Upper lobe of left lung (tissue), 6 donors: Measurements from ENCODE around the gene CCR9. TPM values are rescaled to one million over a fixed set of nuclear protein-coding genes. Genes with fewer than 3 reads are reported as not detected.

Source experiments
- ATAC-seq, 2 donors: fragments of 200-7000 bp; cut with Tn5 transposase; one replicate each; pipeline ENCODE4 v1.9.1; 2022; ENCODE audit warnings: mild to moderate bottlenecking in 2 of 2, moderate library complexity in 2 of 2; ENCODE audit not compliant: low FRiP score in 2 of 2
- DNase-seq, 2 donors: peaks; one replicate each; pipeline ENCODE4 v3.0.0-alpha.2; 2019 to 2020
- H3K27ac ChIP-seq, 4 donors: fragments of 200-600 bp; sonication (generic); one replicate each; pipeline ENCODE4 v1.5.1; 2016 to 2019
- H3K27me3 ChIP-seq, 4 donors: fragments of 200-600 bp; sonication (generic); one replicate each; pipeline ENCODE4 v1.5.1; 2017 to 2019
- H3K36me3 ChIP-seq, 4 donors: fragments of 200-600 bp; sonication (generic); one replicate each; pipeline ENCODE4 v1.5.1; 2016 to 2019
- H3K4me1 ChIP-seq, 4 donors: fragments of 200-600 bp; sonication (generic); one replicate each; pipeline ENCODE4 v1.5.1; 2018 to 2019
- H3K4me3 ChIP-seq, 4 donors: fragments of 200-600 bp; sonication (generic); one replicate each; pipeline ENCODE4 v1.5.1; 2017 to 2019; ENCODE audit warnings: mild to moderate bottlenecking in 2 of 4, moderate library complexity in 1 of 4
- H3K9me3 ChIP-seq, 4 donors: fragments of 200-600 bp; sonication (generic); one replicate each; pipeline ENCODE4 v1.5.1; 2018 to 2019
- EP300 ChIP-seq, 4 donors: sonication (generic); formaldehyde crosslinking; IDR thresholded peaks; one replicate each; pipeline ENCODE4 v1.5.1; 2017; ENCODE audit warnings: antibody characterized with exemption in 4 of 4, control low read depth in 2 of 4
- POLR2A ChIP-seq, 4 donors: fragments of 450-650 bp; IDR thresholded peaks; one replicate each; pipeline ENCODE4 v1.5.1; 2016 to 2017; ENCODE audit warnings: antibody characterized with exemption in 4 of 4, mild to moderate bottlenecking in 2 of 4
- POLR2AphosphoS5 ChIP-seq, 2 donors: sonication (generic); formaldehyde crosslinking; IDR thresholded peaks; one replicate each; pipeline ENCODE4 v1.5.1; 2017; ENCODE audit warnings: antibody characterized with exemption in 2 of 2
- WGBS, 2 donors: methylation state at CpG; one replicate each; pipeline ENCODE4 v1.1.5; 2017 to 2018; 5-methylcytosine and 5-hydroxymethylcytosine counted together
- total RNA-seq, 6 donors: library from RNA; depleted of rRNA in 4 of 6; stranded (reverse); fragments of >200 nt in 4 of 6; gene quantifications; one replicate each; pipeline versions ENCODE4 v1.1.0 to v1.2.1, GENCODE V29; 2016 to 2021
- TF ChIP-seq, protein P1 (sequence below), 6 experiments: fragments of 450-650 bp in 4 of 6; fragments of 200-600 bp in 2 of 6; sonication (generic) in 2 of 6; IDR thresholded peaks; one replicate each; pipeline ENCODE4 v1.5.1; 2016 to 2019; ENCODE audit warnings: antibody characterized with exemption in 6 of 6
- donor health status: DM: no; HTN: no; CAD: no; lungs with moderate emphysema.
- donor health status: DM: no; HTN: yes; CAD: no; lungs with severe emphysema.

The CCR9 gene
- total RNA-seq, 6 donors from 2014 or later, result 0.11 to 0.13 TPM; not detected in 4

DNA sequence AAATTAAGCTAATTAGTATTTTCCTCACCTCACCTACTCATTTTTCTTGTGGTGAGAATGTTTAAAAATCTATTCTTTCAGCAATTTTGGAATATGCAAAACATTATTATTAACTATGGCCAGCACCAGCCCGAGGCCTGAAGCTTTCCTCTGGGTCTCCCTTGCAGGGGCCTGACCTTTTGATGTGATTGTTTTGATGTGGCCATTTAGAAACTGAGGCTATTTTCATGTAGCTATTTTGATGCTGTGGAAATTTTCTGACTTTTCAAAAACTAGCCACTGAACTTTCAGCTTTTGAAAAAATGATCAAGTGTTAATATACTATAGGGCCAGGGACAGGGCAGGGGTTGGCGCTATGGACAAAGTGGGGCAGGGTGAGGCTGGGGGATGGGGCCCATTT lies 8.2 kb upstream of the CCR9 start:
- no peak overlapping the region for H3K4me3 ChIP-seq
- no peak overlapping the region for H3K27ac ChIP-seq
- H3K36me3 ChIP-seq, result no peaks in the 10 kb centered on the region
- no peaks in the 10 kb centered on the region for H3K27me3 ChIP-seq
- WGBS, 2 donors, result 93 to 96% methylated on average over 2 of the region's 2 CpGs
- ATAC-seq, result no peak
- no peaks in the 10 kb centered on the region for H3K4me1 ChIP-seq
- H3K9me3 ChIP-seq, result no peaks in the 10 kb centered on the region
- TF ChIP-seq POLR2AphosphoS5 (IDR thresholded peaks at IDR 0.05), result no peak
- TF ChIP-seq EP300 (IDR thresholded peaks at IDR 0.05), result no peak
- TF ChIP-seq, protein P1, sequence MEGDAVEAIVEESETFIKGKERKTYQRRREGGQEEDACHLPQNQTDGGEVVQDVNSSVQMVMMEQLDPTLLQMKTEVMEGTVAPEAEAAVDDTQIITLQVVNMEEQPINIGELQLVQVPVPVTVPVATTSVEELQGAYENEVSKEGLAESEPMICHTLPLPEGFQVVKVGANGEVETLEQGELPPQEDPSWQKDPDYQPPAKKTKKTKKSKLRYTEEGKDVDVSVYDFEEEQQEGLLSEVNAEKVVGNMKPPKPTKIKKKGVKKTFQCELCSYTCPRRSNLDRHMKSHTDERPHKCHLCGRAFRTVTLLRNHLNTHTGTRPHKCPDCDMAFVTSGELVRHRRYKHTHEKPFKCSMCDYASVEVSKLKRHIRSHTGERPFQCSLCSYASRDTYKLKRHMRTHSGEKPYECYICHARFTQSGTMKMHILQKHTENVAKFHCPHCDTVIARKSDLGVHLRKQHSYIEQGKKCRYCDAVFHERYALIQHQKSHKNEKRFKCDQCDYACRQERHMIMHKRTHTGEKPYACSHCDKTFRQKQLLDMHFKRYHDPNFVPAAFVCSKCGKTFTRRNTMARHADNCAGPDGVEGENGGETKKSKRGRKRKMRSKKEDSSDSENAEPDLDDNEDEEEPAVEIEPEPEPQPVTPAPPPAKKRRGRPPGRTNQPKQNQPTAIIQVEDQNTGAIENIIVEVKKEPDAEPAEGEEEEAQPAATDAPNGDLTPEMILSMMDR (IDR thresholded peaks at IDR 0.05), result no peak
- no peak for TF ChIP-seq POLR2A (IDR thresholded peaks at IDR 0.05)
- DNase-seq, result no peak

DNA sequence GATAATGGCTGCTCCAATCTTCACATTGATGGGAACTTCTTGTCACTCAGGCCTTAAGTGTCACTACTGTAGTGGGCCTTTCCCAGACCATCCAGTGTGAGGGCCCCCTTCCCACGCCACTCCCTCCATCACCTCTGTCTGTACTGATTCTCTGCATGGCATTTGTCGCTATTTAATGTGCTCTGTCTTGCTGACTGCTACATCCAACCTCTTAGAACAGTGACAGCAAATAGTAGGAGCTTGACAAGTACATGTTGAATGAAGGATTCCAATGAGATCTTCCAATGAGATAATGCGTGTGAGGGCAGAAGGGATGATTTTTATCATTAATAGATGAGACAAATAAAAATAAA lies 5.6 kb upstream of the CCR9 start:
- Histone ChIP-seq H3K4me1 (no peaks in the 10 kb centered on the region), H3K27me3 (no peaks in the 10 kb centered on the region), H3K36me3 (no peaks in the 10 kb centered on the region), H3K4me3 (no peak overlapping the region), H3K27ac (no peak overlapping the region), H3K9me3 (no peaks in the 10 kb centered on the region)
- 74 to 83% methylated on average over 3 of the region's 3 CpGs for WGBS, 2 donors
- no peak for TF ChIP-seq POLR2A (IDR thresholded peaks at IDR 0.05)
- no peak for TF ChIP-seq POLR2AphosphoS5 (IDR thresholded peaks at IDR 0.05)
- ATAC-seq (no peak), DNase-seq (no peak)

DNA sequence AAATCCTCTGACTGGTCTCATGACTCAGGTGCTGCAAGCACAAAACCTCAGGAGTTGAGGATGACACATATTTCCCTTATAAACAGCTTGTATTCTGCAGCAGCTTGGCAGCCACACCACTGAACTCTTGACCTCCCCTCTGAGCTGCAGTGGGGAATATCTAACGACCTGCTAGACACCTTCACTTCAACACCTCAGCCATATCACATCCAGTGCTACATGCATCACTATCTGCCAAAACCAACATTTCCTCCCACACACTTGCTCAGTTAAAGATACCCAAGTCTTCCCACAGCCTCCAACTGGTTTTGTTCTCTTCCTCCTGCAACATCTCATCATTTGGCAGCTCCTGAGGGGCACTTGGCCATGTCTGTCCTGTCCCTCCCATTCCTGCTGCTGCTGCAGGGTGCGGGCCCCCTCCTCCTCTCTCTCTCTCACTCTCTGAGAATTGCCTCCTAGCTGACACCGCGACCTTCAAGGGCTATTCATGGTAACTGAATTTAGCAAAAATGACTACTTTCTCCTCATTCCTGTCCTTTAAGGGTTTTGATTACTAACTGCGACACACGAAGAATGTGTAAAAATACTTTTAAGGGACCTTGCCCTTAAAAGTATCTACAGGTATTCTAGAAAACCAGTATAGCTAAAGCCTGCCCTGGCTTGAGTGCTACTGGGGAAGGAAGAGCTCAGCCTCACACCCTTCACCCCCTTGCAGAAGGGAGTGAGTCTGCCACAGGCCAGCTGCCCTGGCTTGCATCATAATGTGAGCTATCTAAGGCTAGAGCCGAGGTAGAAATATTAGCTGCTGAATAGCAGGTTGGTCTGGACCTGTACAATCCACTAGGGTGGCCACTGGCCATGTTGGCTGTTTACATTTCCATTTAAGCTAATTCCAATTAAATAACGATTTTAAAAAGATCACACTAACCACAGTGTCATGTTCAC lies 5.0 kb upstream of the CCR9 start:
- TF ChIP-seq, protein P1 (IDR thresholded peaks at IDR 0.05), result no peak
- TF ChIP-seq EP300 (IDR thresholded peaks at IDR 0.05), result no peak
- no peak for TF ChIP-seq POLR2A (IDR thresholded peaks at IDR 0.05)
- TF ChIP-seq POLR2AphosphoS5 (IDR thresholded peaks at IDR 0.05), result no peak
- WGBS, 2 donors, result 60 to 65% methylated on average over 8 of the region's 8 CpGs
- ATAC-seq, result no peak
- Histone ChIP-seq H3K36me3 (no peaks in the 10 kb centered on the region), H3K27me3 (no peaks in the 10 kb centered on the region), H3K27ac (no peak overlapping the region), H3K9me3 (no peaks in the 10 kb centered on the region), H3K4me1 (no peaks in the 10 kb centered on the region), H3K4me3 (no peak overlapping the region)
- DNase-seq, result no peak

DNA sequence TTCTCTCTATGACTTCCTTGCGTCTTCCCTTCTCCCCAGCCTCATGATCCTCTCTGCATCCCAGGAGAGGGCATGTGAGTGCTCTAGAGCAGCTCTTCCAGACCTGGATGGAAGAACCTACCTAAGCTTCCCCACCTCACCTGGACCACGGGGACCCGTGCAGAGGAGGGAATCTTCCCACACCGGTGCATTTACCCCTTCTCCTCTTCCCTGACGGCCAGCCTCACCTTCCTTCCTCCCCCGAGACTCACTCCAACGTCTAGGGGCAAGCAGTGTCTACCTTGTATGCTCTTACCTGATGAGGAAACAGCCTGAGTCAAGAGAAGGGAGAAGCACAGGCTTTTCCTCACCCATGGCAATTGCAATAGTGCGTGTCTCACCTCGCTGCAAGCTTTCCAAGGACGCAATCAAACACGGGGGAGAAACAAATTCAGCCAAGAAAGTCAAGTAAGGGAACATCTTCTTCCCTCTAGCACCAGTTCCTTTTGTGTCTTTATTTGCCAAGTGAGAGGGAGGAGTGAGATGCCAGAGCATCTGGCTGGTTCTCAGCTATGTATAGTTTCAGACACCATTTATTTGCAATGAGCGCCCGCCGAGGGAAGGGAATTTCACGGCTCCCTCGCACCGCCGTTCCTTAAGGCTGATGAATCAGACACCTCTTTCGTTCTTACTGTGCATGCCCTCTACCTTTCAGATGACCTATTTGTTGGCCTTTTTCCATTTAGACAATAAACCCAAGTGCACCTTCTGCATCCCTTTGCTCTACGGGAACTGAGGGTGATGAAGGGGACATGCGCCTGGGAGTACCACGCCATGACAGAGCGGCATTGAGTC lies 1.8 kb upstream of the CCR9 start:
- ATAC-seq, result no peak
- no peak overlapping the region for H3K27ac ChIP-seq
- no peak for TF ChIP-seq EP300 (IDR thresholded peaks at IDR 0.05)
- no peak for TF ChIP-seq POLR2A (IDR thresholded peaks at IDR 0.05)
- TF ChIP-seq POLR2AphosphoS5 (IDR thresholded peaks at IDR 0.05), result no peak
- TF ChIP-seq, protein P1 (IDR thresholded peaks at IDR 0.05), result no peak
- no peak for DNase-seq
- H3K4me1 ChIP-seq, result no peaks in the 10 kb centered on the region
- no peaks in the 10 kb centered on the region for H3K36me3 ChIP-seq
- H3K9me3 ChIP-seq, result no peaks in the 10 kb centered on the region
- no peak overlapping the region for H3K4me3 ChIP-seq
- H3K27me3 ChIP-seq, result no peaks in the 10 kb centered on the region
- 79 to 82% methylated on average over 23 of the region's 23 CpGs for WGBS, 2 donors

DNA sequence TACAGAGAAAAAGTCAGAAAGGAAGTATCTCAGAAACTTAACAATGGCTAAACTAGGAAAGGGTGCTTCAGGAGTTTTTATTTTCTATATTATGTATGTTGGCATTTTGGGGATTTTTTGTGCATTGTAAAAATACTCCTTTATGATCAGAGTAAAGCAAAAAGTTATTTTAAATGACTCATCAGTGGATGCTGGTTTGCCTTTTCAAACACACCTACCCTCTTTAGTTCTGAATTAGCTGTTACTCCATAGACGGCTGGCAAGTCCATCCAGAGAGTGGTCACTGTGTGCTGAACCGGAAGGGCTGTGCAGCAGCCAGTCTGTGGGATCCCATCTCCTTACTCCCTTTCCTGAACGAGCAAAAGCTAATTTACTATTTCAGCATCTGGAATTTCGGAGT lies 942 bp downstream of the CCR9 start:
- Histone ChIP-seq H3K9me3 (no peaks in the 10 kb centered on the region), H3K27ac (no peak overlapping the region), H3K27me3 (no peaks in the 10 kb centered on the region), H3K36me3 (no peaks in the 10 kb centered on the region), H3K4me1 (peaks cover 0 to 5% (median 0%) of the 10 kb centered on the region in 4 donors), H3K4me3 (no peak overlapping the region)
- WGBS, 2 donors, result 80 to 89% methylated on average over 4 of the region's 4 CpGs
- DNase-seq, result no peak
- TF ChIP-seq, protein P1 (IDR thresholded peaks at IDR 0.05), result no peak
- no peak for TF ChIP-seq POLR2A (IDR thresholded peaks at IDR 0.05)
- no peak for TF ChIP-seq POLR2AphosphoS5 (IDR thresholded peaks at IDR 0.05)
- TF ChIP-seq EP300 (IDR thresholded peaks at IDR 0.05), result no peak
- ATAC-seq, result no peak
